ENCODE data around the gene DNMBP.

DNA sequence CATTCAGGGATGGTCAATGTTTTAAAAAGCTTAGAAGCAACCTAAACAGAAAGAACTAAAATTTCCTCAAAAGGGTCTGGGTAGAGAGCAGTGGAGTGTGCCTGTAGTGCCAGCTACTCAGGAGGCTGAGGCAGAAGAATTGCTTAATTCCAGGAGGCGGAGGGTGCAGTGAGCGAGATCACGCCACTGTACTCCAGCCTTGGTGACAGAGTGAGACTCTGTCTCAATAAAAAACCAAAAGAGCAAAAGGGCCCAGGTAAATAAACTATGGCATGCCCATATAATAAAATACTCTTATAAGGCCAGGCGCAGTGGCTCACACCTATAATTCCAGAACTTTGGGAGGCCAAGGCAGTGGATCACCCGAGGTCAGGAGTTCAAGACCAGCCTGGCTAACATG is 93.0 kb downstream of the DNMBP start:
- TF ChIP-seq, protein P1, sequence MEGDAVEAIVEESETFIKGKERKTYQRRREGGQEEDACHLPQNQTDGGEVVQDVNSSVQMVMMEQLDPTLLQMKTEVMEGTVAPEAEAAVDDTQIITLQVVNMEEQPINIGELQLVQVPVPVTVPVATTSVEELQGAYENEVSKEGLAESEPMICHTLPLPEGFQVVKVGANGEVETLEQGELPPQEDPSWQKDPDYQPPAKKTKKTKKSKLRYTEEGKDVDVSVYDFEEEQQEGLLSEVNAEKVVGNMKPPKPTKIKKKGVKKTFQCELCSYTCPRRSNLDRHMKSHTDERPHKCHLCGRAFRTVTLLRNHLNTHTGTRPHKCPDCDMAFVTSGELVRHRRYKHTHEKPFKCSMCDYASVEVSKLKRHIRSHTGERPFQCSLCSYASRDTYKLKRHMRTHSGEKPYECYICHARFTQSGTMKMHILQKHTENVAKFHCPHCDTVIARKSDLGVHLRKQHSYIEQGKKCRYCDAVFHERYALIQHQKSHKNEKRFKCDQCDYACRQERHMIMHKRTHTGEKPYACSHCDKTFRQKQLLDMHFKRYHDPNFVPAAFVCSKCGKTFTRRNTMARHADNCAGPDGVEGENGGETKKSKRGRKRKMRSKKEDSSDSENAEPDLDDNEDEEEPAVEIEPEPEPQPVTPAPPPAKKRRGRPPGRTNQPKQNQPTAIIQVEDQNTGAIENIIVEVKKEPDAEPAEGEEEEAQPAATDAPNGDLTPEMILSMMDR (IDR thresholded peaks at IDR 0.05): no peak
- TF ChIP-seq EP300 (IDR thresholded peaks at IDR 0.05): no peak
